RCC 7860 (cell line): ENCODE results near the gene DEFB118.
A peak's percentile ranks its signal among the peaks of the same experiment; 100 is the strongest.
"Not testable (repeated sequence)": the region's sequence is repeated elsewhere in the genome, so short reads cannot be mapped to it uniquely, and the experiment has no call there.

Experiments used
- DNase-seq: peaks from one replicate; pipeline ENCODE4 v3.0.0-alpha.2; 2015; ENCODE audit warnings: low spot score
- FAIRE-seq: peaks from 2 replicates; lab custom pipeline; 2012; peaks lifted over from hg19 to GRCh38; lab: Jason Lieb, UNC

Gene DEFB118

GRCh38 chr20:31368301-31368700, at the start of gene DEFB118:
TSS of gene DEFB118 (plus strand) at chr20:31368601. CDS start at chr20:31368651, 50 bp downstream.
- FAIRE-seq (no peak), DNase-seq (no peak)

GRCh38 chr20:31322504-31322903, 45.9 kb upstream of the DEFB118 start:
- no peak for DNase-seq
- FAIRE-seq = no peak

GRCh38 chr20:31330893-31331292, 37.5 kb upstream of the DEFB118 start:
- no peak for DNase-seq
- FAIRE-seq = no peak

GRCh38 chr20:31341470-31341869, 26.9 kb upstream of the DEFB118 start:
- no peak for DNase-seq
- FAIRE-seq = no peak

- DNase-seq (no peak), FAIRE-seq (no peak)
Observed at GRCh38 chr20:31355981-31356380, 12.4 kb upstream of the DEFB118 start.

GRCh38 chr20:31363295-31363694, 5.1 kb upstream of the DEFB118 start:
- FAIRE-seq (no peak), DNase-seq (no peak)

- not testable (repeated sequence) for DNase-seq, FAIRE-seq
Observed at GRCh38 chr20:31364272-31364671, 4.1 kb upstream of the DEFB118 start.

- DNase-seq (no peak), FAIRE-seq (no peak)
Observed at GRCh38 chr20:31374346-31374745, 5.9 kb downstream of the DEFB118 start.

GRCh38 chr20:31390490-31390889, 22.1 kb downstream of the DEFB118 start, which contains the start of gene DEFB119:
TSS of gene DEFB119 (minus strand) at chr20:31390590. CDS start at chr20:31390483, 107 bp downstream.
- no peak for FAIRE-seq

GRCh38 chr20:31392836-31393235, 24.4 kb downstream of the DEFB118 start:
- no peak for FAIRE-seq
- DNase-seq = no peak

More at GRCh38 chr20:31390490-31390889, 22.1 kb downstream of the DEFB118 start, which contains the start of gene DEFB119:
- no peak for DNase-seq

- FAIRE-seq (no peak), DNase-seq (no peak)
Observed at GRCh38 chr20:31394900-31395299, 26.5 kb downstream of the DEFB118 start.

GRCh38 chr20:31403886-31404285, 35.5 kb downstream of the DEFB118 start:
- DNase-seq (no peak), FAIRE-seq (no peak)

- FAIRE-seq = no peak
- DNase-seq = peak; percentile 32
Observed at GRCh38 chr20:31406115-31406514, 37.7 kb downstream of the DEFB118 start, which contains the start of gene DEFB121. TSS of gene DEFB121 (minus strand) at chr20:31406215. CDS start at chr20:31406152, 63 bp downstream.

GRCh38 chr20:31410011-31410410, 41.6 kb downstream of the DEFB118 start:
- DNase-seq (no peak), FAIRE-seq (no peak)

GRCh38 chr20:31414381-31414780, 46.0 kb downstream of the DEFB118 start:
- DNase-seq (no peak), FAIRE-seq (no peak)

GRCh38 chr20:31415653-31416052, 47.3 kb downstream of the DEFB118 start:
- FAIRE-seq = no peak

GRCh38 chr20:31418307-31418706, 49.9 kb downstream of the DEFB118 start:
- FAIRE-seq (no peak), DNase-seq (no peak)

More at GRCh38 chr20:31415653-31416052, 47.3 kb downstream of the DEFB118 start:
- DNase-seq = no peak
